ENCODE results near the gene CLIP1. TPM values are rescaled to one million over a fixed set of nuclear protein-coding genes. Genes with fewer than 3 reads are reported as not detected.
A peak's percentile ranks its signal among the peaks of the same experiment; 100 is the strongest.

CLIP1 gene
- total and polyA plus RNA-seq, 2 of the 13 experiments (the other 11 are each of a cell fraction or from before 2014, with no cell fraction given) = 28.9 to 43.7 TPM

GRCh38 chr12:122226366-122227125 is 195.9 kb downstream of the CLIP1 start (continued):
- TF ChIP-seq ZNF629 (CRISPR knock-in tag; conservative IDR thresholded peaks at IDR 0.05) (peak; percentile 40; the same call in 1 of the 2 replicates), ZNF788 (CRISPR knock-in tag; IDR thresholded peaks at IDR 0.05; ENCODE audit: borderline replicate concordance) (0 out of 2 replicates have a peak, but pooled peaks have one; percentile 16), ESRRA (CRISPR knock-in tag; IDR thresholded peaks at IDR 0.05; ENCODE audit: low read depth) (no peak), AHDC1 (CRISPR knock-in tag; IDR thresholded peaks at IDR 0.05; ENCODE audit: borderline replicate concordance) (no peak), SKI (IDR thresholded peaks at IDR 0.05; ENCODE audit: partially characterized antibody) (no peak), FOXM1 (CRISPR knock-in tag; IDR thresholded peaks at IDR 0.05) (peak; percentile 95), MXD3 (CRISPR knock-in tag; IDR thresholded peaks at IDR 0.05) (peak; percentile 98)
- TF ChIP-seq, protein P1, sequence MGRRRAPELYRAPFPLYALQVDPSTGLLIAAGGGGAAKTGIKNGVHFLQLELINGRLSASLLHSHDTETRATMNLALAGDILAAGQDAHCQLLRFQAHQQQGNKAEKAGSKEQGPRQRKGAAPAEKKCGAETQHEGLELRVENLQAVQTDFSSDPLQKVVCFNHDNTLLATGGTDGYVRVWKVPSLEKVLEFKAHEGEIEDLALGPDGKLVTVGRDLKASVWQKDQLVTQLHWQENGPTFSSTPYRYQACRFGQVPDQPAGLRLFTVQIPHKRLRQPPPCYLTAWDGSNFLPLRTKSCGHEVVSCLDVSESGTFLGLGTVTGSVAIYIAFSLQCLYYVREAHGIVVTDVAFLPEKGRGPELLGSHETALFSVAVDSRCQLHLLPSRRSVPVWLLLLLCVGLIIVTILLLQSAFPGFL (CRISPR knock-in tag; IDR thresholded peaks at IDR 0.05) = peak; percentile 84; the same call in 1 of the 2 replicates
- TF ChIP-seq, protein P2, sequence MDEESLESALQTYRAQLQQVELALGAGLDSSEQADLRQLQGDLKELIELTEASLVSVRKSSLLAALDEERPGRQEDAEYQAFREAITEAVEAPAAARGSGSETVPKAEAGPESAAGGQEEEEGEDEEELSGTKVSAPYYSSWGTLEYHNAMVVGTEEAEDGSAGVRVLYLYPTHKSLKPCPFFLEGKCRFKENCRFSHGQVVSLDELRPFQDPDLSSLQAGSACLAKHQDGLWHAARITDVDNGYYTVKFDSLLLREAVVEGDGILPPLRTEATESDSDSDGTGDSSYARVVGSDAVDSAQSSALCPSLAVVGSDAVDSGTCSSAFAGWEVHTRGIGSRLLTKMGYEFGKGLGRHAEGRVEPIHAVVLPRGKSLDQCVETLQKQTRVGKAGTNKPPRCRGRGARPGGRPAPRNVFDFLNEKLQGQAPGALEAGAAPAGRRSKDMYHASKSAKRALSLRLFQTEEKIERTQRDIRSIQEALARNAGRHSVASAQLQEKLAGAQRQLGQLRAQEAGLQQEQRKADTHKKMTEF (CRISPR knock-in tag; IDR thresholded peaks at IDR 0.05) = peak; percentile 54; the same call in 1 of the 2 replicates
- TF ChIP-seq, protein P3, sequence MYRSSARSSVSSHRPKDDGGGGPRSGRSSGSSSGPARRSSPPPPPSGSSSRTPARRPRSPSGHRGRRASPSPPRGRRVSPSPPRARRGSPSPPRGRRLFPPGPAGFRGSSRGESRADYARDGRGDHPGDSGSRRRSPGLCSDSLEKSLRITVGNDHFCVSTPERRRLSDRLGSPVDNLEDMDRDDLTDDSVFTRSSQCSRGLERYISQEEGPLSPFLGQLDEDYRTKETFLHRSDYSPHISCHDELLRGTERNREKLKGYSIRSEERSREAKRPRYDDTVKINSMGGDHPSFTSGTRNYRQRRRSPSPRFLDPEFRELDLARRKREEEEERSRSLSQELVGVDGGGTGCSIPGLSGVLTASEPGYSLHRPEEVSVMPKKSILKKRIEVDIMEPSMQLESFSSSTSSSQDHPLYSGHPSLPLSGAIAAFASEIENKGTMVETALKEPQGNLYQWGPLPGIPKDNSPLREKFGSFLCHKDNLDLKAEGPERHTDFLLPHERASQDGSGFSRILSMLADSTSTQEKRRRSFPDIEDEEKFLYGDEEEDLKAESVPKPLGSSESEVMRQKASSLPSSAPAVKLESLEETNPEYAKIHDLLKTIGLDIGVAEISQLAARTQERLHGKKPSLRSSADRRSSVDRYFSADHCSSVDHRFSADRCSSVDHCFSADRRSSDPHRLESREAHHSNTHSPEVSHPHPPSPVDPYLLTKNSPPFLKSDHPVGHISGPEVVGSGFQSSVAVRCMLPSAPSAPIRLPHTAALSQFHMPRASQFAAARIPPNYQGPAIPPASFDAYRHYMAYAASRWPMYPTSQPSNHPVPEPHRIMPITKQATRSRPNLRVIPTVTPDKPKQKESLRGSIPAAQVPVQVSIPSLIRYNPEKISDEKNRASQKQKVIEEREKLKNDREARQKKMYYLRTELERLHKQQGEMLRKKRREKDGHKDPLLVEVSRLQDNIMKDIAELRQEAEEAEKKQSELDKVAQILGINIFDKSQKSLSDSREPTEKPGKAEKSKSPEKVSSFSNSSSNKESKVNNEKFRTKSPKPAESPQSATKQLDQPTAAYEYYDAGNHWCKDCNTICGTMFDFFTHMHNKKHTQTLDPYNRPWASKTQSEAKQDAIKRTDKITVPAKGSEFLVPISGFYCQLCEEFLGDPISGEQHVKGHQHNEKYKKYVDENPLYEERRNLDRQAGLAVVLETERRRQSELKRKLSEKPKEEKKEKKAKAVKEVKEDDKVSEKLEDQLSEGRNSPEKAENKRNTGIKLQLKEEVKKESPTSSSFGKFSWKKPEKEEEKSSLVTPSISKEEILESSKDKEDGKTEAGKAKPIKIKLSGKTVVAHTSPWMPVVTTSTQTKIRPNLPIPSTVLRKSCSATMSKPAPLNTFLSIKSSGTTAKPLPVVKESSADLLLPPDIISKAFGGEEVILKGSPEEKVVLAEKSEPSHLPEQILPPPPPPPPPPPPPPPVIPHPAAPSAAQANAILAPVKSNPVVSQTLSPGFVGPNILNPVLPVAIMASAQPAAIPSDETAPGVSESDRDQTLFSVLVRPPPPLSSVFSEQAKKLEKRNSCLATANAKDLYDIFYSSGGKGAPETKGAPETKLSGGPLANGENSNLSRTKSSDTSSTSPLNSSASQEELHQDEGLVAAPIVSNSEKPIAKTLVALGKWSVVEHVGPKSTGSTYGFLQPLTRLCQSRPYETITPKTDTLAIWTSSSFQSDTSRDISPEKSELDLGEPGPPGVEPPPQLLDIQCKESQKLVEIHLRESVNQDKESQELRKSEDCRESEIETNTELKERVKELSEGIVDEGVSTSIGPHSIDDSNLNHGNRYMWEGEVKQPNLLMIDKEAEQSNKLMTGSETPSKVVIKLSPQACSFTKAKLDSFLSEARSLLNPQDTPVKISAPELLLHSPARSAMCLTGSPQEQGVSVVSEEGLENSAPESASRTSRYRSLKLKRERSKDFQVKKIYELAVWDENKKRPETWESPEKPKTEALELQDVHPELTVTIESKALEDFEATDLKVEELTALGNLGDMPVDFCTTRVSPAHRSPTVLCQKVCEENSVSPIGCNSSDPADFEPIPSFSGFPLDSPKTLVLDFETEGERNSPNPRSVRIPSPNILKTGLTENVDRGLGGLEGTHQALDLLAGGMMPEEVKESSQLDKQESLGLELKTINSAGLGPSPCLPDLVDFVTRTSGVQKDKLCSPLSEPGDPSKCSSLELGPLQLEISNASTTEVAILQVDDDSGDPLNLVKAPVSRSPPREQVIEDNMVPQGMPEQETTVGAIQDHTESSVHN (CRISPR knock-in tag; IDR thresholded peaks at IDR 0.05) = 0 out of 2 replicates have a peak, but pooled peaks have one; percentile 45
